HG02678 (cell line): ENCODE results near the gene DACT3.
"Not testable (repeated sequence)": the region's sequence is repeated elsewhere in the genome, so short reads cannot be mapped to it uniquely, and the experiment has no call there.

Experiments
- ATAC-seq: cut with Tn5 transposase; IDR thresholded peaks from one replicate; pipeline ENCODE4 v1.9.1; 2021; ENCODE audit warnings: mild to moderate bottlenecking, moderate library complexity; ENCODE audit not compliant: unreplicated experiment

DACT3 gene

DNA sequence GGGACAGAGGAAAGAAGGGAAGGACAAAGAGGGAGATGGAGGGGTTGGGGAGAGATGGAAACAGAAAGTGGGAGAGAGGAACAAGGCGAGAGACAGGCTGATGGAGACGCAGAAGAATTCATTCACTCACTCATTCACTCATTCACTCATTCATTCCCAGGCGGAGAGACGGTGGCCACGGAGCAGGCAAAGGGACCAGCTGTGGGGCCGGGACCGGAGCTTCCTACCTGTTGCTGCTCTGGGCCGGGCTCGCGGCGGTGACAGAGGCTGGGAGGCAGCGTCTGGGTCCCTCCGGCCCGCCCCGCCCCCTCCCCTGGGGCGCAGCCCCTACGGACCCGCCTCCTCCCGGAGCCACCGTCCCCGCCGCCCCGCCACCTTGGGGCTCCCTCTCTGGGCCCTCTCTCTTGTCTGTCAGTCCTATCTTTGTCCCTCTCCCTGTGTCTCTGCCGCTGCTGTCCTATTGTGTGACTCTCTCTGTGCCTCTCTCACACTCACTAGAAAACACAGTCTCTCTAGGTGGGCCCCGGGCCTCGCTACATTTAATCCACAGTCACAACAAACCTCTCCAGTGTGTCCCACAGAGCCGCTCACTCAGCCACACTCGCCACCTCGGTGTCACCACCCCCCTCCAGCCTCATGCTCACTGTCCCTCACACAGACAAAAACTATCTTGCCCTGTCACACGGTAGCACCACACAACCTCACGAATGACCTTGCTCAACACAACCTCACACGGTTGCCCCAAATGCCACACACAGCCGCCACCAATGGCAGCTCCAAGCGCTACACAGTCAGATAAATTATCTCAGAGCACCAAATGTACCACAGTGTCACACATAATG is 24.8 kb downstream of the DACT3 start, which contains the start of gene GNG8:
GNG8 (minus strand) TSS at position 283 of the 842 bp plus-strand sequence. CDS start 1,520 bp downstream, outside the sequence.
- no peak for ATAC-seq

DNA sequence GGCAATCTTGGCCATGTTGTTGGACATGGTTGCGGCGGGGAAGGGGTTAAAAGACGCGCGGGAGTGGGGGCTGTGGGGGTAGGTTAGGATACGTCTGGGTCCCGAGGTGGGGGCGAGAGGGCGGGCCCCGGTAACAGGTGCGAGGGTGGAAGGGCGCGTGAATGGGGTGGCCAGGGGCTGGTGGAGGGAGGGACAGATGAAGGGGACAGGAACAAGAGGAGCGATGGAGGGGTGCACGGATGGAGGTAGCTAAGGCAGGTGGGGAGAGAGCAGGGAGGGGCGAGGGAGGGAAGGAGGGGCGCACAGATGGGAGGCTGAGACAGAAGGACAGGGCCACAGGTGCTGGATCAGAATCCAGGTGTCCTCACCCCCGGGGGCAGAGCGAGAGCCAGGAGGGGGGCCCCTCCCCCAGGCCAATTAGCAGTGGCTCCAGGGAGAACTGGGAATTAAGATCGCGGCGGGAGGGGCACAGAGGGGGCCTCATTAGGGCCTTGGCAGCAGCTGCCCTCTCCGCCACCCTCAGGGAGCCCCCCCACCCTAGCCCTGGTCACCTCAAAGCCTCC is 26.2 kb downstream of the DACT3 start:
- no peak for ATAC-seq

DNA sequence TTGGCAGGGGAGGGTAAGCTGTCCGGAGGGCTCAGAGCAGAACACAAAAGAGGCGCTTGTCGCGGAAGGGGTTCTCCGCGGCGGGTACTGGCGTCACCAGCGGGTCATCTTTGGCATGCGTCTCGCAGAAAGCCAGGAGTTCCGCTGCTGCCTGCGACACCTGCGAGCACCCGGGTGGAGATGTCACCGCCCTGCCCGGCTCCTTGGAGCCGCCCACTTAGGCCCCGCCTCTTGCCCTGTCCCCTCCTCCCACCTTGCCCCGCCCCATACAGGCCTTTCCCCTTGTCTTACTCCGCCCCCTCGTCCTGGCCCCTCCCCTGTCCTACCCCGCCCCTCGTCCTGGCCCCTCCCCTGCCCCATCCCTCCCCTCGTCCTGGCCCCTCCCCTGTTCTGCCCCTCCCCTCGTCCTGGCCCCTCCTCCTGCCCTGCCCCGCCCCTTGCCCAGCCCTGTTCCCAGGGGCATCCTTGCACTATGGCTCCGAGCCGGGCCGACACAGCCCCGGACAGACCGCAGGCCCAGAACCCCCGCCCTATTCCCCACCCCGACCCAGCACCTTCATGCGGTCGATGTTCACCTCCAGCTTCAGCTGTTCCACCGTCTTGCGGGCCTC is 26.8 kb downstream of the DACT3 start:
- peak; percentile 58 for ATAC-seq

DNA sequence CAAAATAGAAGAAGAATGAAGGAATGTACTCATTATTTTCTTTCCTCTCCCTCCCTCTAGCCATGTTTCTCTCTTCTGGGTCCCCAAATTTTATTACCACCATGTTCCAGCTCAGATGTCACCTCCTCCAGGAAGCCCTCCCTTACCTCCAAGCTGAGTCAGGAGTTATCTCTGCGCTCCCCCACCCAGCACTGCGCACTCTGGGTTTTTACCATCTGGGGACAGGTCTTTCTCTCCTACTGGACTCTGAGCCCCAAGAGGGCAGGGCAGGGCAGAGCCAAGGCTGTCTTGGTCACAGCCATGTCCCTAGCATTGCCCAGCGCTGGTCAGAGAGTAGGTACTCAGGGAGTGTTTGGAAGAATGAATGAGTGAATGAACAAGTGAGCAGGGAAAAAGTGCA is 27.9 kb downstream of the DACT3 start:
- ATAC-seq: no peak

DNA sequence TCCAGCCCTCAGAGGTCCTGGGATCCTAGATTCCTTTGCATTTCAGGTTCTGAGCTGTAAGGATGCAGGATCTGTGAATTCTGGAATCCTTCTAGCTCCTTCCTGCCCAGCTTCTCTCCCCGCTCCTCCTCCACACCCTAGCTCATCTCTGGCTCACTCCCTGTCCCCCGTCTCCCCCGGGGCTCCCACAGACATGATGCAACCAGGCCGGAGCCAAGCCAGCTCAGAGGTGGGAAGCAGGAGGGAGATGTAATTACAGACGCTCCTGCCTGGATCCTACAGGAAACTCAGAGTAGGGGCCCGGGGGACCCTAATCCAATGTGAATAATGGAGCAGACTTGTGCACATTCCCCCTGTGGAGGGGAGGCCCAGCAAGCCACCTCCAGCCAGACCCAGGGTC is 29.5 kb downstream of the DACT3 start:
- ATAC-seq: no peak

DNA sequence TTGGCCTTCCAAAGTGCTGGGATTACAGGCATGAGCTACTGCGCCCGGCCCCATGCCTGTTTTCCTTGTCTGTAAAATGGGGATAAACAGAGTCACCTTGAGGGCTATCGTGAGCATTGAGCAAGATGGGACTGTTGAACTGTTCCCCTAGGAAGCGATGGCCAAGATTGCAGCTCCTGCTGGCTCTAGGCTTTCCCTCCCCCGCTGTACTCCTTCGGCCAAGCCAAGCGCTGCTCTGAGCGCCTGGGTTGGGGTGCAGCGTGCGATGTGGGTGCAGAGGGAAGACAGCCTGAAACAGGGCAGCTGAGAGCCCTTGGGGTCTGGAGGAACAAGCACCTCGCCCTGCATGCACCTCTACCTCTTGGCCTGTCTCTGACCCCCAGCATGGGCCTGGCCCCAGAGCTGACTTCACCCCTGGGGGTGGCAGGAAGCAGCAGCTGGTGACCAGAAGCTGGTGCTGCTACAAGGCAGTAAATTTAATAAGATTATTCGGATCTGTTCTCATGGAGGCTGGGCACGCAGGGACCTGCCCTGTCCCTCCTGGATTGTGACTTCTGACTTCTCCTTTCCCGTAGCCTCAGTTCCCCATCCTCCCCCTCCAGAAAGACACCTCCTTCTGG is 30.3 kb downstream of the DACT3 start:
- no peak for ATAC-seq

DNA sequence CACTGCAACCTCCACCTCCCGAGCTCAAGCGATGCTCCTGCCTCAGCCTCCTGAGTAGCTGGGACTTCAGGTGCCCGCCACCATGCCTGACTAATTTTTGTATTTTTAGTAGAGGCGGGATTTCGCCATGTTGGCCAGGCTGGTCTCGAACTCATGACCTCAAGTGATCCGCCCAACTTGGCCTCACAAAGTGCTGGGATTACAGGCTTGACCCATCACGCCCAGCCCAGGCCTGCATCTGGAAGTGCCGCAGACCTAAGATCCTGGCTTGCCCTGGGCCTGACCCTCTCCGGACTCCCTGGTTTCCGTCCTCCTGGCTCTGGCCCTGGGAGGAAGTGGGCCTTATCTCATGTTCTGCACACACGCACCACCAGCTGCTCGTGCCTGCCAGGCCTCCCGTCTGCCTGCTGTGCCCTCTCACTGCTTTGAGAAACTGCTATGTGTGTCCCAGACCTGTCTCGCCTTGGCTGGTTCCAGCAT is 31.4 kb downstream of the DACT3 start:
- no peak for ATAC-seq

DNA sequence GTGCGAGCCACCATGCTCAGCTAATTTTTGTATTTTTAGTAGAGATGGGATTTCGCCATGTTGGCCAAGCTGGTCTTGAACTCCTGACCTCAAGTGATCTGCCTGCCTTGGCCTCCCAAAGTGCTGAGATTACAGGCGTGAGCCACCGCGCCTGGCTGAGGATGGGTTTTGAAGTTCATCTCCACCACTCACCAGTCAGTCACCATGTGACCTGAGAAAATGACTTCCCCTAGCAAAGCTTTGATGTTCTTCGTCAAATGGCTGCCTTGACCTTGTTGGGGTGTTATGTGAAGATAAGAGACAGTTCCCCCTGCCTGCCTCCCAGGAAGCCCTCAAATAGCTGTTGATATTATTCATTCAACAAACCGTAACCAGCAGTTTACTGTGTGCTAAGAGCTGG is 32.0 kb downstream of the DACT3 start:
- ATAC-seq: not testable (repeated sequence)

DNA sequence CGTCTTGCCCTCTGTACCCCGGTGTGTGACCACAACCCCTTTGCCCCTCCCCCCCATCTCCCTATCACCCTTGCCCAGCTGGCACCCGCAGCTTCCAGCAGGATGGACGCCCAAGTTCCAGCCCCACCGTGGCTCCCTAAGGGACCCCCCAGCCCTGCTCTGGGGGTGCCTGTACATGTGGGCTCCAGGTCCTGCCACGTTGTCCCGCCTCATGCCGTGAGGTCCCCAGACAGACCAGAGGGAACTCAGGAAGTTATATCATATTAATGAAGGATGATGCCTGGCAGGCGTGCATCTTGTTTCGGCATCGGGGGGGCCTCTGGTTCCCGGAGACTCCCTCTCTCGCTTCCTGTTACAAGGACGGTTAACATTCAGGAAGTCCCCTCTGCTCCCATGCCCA is 34.5 kb downstream of the DACT3 start:
- no peak for ATAC-seq

DNA sequence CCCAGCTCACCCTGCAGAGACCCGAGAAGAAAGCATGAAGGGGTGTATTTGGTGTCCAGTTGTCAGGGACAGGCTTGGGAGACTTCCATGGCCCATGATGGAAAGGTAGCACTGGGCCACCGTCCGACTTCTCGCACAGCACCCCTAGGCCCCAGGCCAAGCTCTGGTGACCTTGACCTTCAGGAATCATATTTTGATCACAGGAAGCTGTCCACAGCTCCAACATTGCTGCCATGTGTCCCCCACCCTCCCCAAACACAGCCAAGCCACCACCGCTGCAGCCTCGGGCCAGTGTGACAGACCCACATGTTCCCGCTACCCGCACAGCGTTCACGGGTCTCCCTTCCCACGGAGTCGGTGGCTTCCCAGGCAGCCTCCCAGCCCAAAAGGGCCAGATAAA is 35.3 kb downstream of the DACT3 start:
- no peak for ATAC-seq

DNA sequence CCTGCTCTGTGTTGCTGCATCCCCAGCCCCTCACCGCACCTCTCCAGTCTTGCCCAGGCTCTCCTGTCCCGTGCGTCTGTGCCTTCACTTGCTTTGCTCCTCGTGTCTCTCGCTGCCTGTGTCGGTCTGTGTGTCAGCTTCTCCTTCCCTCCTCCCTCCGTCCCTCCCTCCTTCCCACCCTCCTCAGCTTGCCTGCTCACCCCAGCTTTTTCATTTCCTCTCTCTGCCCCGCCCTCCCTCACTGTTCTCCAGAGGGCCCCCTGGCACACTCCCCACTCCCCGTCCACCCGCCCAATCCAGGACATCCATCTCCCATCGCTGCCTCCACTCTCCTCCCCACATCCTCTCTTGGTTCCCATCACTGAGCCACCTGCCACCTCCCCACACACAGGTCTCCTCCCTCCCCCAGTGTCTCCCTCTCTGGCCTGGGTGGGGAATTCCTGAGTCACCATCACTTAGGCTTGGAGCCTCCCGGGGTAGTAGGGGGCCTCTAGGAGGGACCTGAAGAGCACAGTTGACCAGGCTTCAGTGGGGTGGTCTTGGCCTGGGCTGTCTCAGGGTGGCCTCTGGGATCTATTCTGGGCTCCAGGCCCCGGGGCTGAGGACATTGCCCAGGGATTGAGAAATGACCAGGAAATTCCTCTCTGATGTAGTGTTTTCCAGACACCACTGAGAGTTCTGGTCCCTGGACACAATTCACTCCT is 35.9 kb downstream of the DACT3 start, which contains the start of gene PTGIR:
PTGIR (minus strand) TSS at position 132 of the 704 bp plus-strand sequence. CDS start 864 bp downstream, outside the sequence.
- ATAC-seq: no peak

DNA sequence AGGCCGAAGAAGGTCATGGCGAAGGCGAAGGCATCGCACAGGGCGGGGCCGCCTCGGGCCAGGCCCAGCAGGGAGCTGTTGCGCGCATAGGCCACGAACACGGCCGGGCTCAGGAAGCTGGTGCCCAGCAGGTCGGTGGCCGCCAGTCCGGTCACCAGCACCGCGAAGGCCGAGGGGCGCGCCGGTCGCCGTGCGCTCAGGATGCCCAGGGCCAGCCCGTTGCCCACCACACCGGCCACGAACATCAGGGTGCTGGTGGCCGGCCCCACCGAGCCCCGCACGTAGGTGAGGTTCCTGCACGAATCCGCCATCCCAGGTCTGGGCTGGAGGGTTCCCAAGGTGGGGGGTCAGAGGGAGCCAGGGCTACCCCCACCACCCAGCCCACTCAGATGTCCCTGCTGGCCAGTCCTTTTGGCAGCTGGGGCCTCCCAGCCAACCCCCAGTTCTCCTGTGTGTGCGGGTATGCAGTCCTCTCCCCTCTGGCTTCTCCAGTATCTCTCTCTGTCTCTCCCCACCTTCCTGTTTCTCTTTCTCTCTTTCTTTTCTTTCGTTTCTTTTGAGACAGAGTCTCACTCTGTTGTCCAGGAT is 37.0 kb downstream of the DACT3 start:
- no peak for ATAC-seq

DNA sequence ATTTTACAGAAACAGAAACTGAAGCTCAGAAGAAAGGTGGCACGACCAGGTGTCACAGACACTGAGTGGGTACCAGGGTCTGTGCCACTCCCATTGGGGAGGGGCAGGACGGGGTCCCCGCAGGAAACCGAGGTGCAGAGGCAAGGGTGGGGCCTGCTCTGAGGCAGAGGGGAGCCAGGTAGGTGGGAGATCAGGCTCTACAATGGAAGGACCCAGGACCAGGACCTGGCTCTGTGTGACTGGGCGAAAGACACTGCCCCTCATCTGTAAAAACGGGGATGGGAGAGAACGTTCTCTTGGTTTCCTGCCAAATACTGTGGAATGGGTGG is 38.9 kb downstream of the DACT3 start:
- no peak for ATAC-seq

DNA sequence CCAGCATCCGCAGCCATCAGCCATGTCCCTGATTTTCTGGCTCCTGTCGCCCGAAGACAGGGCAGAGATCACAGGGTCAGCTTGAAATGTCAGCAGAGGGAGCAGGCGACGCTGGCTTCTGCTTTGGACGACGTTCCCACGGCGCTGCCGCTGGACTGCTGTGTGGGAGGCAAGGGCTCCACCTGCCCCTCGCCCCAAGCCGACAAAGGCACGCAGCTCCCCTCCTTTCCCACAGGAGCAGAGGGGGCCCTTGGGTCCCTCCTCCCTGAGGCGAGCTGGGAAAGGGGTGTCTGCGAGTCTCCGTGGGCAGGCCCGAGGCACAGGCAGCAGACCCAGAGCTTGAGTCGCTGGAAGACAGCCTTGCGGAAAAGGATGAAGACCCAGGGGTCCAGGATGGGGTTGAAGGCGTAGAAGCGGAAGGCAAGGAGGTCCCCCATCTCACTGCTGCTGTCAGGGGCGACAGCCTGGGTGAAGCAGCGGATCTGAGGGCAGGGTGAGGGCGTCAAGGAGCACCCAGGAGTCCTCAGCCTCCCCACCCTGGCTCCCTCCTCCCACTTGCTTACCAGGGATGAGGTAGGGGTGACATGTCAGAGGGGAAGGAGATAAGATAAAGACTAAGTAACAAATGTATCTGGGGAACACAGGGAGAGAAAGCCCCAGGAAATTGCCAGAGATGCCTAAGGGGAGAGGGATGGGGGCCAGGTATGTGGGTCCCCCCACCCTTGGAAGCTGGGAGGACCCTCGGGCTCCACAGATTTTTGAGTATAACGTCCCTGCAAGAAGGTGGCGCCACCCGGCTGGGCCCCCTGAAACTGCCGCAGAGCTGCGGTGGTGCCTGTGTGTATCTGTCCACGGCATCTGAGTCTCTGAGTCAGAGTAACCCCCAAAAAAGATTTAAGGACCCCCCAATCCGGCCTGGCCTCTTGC is 39.5 kb downstream of the DACT3 start:
- ATAC-seq: no peak

DNA sequence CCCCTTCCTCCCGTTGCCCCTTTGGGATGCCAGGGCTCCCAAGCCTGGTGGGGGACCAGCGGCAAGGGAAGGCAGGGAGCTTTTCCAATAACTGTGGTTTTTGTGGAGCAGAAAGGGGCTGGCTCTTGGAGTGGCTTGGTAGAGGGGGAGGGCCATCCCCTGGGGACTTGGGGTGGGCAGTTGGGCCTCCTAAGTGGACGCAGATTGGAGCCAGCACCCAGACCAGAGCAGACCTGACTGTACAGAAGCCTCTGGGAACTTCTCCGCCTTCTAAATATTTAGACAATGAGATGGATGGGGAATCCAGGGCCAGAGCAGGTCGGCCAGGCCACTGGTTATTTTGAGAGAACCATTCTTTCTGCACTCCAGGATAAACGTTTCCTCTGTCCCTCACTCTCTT is 40.3 kb downstream of the DACT3 start:
- no peak for ATAC-seq

DNA sequence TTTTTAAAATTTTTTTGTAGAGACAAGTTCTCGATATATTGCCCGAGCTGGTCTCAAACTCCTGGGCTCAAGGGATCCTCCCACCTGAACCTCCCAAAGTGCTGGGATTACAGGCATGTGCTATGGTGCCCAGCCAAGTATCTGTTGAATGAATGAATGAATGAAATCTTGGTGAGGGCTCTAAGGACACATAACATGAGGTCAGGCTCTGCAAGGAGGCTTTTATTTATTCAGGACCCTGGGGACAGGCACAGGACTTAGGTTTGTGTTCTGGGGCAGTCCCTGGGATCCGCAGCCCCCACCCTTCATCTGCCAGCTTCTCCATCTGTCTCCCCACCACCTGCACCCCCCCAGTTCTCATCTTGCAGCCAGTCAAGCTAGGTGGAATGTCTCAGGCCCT is 40.7 kb downstream of the DACT3 start:
- ATAC-seq: no peak

DNA sequence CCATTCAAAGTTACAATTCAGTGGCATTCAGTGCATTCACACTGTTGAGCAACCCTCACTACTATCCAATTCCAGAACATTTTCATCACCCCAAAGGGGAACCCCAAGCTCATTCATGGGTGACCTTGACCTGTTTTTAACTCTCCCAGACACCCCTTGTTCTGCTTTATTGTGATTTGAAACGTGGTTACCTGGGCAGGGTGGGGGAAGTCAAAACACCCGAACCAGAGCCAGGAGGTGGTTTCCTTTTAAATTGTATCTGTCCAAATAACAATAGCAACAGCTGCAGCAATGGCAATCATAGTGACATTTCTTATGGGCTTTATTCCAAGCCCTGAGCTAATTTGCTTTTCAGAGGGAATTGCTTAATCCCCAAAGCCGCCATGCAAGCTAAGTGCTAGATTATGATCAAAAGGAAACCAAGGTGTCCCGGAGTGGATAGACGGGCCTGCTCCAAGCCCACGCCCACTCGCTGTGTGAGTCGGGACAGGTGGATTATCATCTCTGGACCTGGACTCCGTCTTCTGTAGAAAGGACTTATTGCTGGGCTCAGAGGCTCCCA is 42.2 kb downstream of the DACT3 start:
- ATAC-seq: no peak

DNA sequence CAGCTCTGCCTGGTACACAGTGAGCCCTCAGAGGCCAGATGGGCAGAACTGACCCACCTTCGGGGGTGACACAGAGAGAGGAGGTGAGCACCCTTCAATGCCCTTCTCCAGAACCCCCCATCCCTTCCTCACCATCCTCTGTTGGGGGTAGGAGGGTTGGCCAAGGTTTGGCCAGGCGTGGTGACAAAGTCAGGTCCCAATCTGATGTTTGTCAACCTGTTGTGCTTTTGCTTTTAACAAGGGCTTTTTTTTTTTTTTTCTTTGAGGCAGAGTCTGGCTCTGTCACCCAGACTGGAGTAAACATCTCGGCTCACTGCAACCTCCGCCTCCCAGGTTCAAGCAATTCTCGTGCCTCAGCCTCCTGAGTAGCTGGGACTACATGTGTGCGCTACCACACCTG is 43.4 kb downstream of the DACT3 start:
- ATAC-seq: no peak

DNA sequence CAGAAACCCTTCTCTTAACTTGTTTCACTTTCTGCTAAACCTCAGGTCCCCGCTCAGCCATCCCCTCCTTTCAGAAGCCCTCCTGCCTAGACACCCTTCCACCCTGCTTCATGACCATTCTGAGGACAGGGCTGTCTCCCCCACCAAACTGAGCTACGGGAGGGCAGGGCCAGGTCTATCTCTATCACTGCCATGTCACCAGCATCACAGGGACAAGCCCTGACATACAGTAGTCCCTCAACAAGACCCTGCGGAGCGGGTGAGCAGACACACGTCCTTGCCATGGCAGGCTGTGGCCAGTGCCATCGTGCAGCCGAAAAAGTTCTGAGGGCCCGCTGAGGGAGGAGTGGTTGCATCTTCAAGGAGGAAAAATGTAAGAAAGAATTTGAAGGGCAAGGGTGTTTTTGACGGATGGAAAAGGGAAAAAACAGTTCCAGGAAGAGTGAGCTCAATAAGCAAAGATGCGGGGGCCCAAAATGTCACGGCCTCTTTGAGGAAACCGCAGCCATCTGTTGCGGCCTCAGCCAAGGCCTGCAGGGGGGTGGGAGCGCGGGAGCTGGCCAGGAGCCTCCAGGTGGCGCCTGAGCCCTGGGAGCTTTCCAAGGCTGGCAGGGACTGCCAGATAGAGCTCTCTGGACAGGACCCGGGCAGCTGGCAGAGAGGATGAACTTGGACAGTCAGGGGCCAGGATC is 44.2 kb downstream of the DACT3 start:
- ATAC-seq: no peak
